T47D (cell line): ENCODE data around the gene ETF1.
"Not testable (repeated sequence)": the region's sequence is repeated elsewhere in the genome, so short reads cannot be mapped to it uniquely, and the experiment has no call there.

Experiments
- DNase-seq, 2 experiments: peaks; one replicate each; pipeline versions ENCODE4 v3.0.0 to v3.0.0-alpha.2; 2011 to 2012; ENCODE audit warnings: low read depth in 1 of 2, low spot score in 1 of 2
- JUND ChIP-seq: IDR thresholded peaks from 2 replicates; pipeline ENCODE4 v1.6.1; 2012; ENCODE audit warnings: low read depth
- in situ Hi-C: cut with HindIII; loops from 2 replicates; pipeline ENCODE4 v1.10.0; 2016; ENCODE audit warnings: low sequenced_read_pairs, low pct_unique_long_range_greater_than_20kb

ETF1 gene

DNA sequence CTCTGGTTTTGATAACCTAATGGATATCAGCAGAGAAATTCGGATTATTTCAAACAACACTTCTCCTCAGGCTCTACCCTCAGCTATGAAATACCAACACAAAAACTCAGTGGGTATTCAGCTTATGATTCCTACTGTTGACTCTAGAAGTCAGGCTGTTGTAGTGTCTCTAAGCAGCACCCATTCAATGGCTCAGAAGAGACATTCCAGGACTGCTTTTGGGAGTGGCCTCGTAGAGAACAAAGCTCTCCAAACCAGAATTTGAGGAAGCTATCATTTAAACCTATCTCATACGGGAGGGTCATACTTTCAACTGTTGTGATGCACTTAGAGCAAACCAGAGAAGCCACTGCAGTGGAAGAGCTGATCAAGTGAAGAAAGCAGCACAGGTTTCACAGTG is 34.1 kb downstream of the ETF1 start:
- TF ChIP-seq JUND: no peak
- in situ Hi-C loops: no loop called here
- no peak for DNase-seq

- DNase-seq, in situ Hi-C loops: not testable (repeated sequence)
Measured at GRCh38 chr5:138507485-138507884, 35.6 kb downstream of the ETF1 start.

GRCh38 chr5:138506370-138507306 is 36.4 kb downstream of the ETF1 start:
- no peak for TF ChIP-seq JUND
- no peak for DNase-seq
- in situ Hi-C loops: no loop called here

DNA sequence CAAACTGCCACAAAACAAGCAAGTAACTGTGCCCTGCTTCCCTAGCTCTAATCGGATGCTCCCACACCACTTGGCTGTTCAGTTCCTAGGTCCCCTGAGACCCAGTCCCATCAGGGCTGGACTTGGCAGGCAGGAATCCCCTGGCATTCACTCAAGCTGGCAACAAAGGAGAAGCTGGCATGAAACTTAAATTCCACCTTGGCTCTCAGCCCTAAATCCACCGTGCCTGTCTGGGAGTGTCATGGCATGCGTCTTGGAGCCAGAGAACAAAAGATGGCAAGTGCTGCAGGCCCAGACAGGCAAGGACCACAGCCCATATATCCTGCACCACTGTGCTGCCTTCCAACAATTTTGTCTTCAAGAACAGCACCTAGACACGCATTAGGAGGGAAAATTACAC is 38.2 kb downstream of the ETF1 start:
- TF ChIP-seq JUND: no peak
- in situ Hi-C loops: no loop called here
- peak in 1 of 2 experiments; percentile 77 for DNase-seq

GRCh38 chr5:138503487-138504270 is 39.4 kb downstream of the ETF1 start:
- no peak for TF ChIP-seq JUND
- in situ Hi-C loops: no loop called here
- DNase-seq: peak; percentile 68 to 78

DNA sequence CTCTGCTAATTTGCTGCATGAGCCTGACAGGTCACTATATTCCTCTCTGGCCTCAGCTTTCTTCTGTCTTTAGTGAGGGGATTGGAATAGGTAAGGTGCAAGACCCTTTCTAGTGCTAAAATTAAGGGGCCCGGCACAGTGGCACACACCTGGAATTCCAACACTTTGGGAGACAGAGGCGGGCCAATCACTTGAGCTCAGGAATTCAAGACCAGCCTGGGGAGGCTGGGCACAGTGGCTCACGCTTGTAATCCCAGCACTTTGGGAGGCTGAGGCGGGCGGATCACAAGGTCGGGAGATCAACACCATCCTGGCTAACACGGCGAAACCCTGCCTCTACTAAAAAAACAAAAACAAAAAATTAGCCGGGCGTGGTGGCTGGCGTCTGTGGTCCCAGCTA is 40.5 kb downstream of the ETF1 start:
- no peak for TF ChIP-seq JUND
- DNase-seq: no peak
- in situ Hi-C loops: no loop called here

DNA sequence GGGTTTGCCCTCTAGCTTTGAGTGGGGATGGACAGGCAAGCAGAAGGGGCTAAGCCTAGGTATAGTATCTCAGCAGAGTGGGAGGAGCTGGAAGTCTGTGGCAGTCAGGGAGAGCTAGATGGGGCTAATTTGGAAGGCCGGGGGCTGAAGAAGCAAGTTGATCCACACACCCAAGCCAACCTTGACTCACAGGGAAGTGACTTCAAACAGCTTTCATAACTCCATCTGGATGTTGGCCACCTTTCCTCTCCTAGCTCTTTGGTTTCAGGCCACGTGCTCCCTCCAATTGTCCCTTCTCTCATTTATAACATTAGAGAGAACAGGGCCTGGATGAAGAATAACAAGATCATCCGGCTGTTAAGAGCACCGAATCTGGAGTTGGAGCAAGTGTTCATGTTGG is 40.9 kb downstream of the ETF1 start:
- in situ Hi-C loops: no loop called here
- DNase-seq: no peak
- no peak for TF ChIP-seq JUND

DNA sequence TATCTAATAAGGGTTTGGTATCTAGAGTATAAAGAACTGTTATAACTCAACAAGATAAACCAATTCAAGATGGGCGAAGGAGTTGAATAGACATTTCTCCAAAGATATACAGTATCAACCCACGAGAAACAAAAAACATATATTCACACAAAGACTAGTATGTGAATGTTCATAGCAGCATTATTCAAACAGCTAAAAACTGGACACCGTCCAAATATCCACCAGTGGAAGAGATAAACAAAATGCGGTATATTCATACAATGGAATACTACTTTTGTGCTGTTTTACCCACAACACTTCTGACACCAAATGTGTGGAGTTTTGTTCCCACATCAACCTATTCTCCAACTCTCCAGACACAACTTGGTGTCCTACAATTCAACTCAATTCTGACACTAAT is 44.7 kb downstream of the ETF1 start:
- DNase-seq: no peak
- no peak for TF ChIP-seq JUND
- in situ Hi-C loops: no loop called here

GRCh38 chr5:138495351-138495750 is 47.7 kb downstream of the ETF1 start:
- in situ Hi-C loops: no loop called here
- no peak for DNase-seq
- TF ChIP-seq JUND: no peak

GRCh38 chr5:138492560-138493045 is 50.4 kb downstream of the ETF1 start:
- DNase-seq: no peak
- in situ Hi-C loops: no loop called here
- no peak for TF ChIP-seq JUND

DNA sequence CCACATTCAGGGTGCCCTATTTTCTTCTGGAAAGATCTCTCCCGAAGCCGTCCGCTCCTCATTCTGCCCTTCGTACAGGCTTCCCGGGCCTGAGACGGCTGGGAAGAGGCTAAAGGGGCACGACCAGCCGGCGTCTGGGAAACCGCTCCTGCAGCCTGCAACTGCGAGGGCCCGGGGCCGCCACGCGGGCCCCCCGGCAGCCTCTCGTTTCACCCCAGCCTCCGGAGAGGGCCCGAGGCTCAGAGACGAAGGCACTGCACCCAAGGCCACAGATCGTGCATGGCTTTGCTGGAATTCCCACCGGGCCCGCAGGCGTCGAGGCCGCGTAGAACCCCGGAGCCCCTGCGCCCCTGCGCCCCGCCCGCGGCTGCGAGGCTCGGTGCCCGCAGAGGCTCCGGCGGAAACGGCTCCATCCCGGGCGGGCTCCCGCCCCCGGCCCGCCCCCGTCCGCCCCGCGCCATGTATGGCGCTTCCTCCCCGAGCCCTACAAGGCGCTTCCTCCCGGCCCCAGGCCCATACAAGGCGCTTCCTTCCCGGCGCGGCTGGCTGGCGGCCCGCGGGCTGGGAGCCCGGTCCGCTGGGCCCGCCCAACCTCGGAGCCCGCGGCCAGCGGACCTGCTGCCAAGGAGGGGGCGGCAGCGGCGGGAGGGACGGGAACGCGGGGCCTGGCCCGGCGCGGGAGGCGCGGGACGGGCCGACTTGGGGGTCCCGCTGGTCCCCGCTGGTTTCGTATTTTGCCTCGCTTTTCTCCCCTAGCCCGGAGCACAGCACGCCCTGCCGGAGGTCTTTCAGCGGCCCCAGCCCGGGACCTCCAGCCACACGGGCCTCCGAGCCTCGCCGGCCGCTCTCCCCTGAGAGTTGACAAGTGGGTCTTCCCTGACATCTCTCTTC is 51.1 kb downstream of the ETF1 start:
- no peak for TF ChIP-seq JUND
- in situ Hi-C loops: no loop called here
- peak; percentile 75 to 95 for DNase-seq

GRCh38 chr5:138491284-138491648 is 51.8 kb downstream of the ETF1 start:
- peak in 1 of 2 experiments; percentile 60 for DNase-seq
- in situ Hi-C loops: no loop called here
- TF ChIP-seq JUND: no peak
